NCI-H1417 treated with DMSO at 0.1 percent for 48 hours (cell line): ENCODE results near the gene CXCL9.
A peak's percentile ranks its signal among the peaks of the same experiment; 100 is the strongest.
"Not testable (repeated sequence)": the region's sequence is repeated elsewhere in the genome, so short reads cannot be mapped to it uniquely, and the experiment has no call there.

Experiments used
- DNase-seq: peaks from one replicate; lab custom pipeline; 2025; lab: John Stamatoyannopoulos, UW

The CXCL9 gene

DNA sequence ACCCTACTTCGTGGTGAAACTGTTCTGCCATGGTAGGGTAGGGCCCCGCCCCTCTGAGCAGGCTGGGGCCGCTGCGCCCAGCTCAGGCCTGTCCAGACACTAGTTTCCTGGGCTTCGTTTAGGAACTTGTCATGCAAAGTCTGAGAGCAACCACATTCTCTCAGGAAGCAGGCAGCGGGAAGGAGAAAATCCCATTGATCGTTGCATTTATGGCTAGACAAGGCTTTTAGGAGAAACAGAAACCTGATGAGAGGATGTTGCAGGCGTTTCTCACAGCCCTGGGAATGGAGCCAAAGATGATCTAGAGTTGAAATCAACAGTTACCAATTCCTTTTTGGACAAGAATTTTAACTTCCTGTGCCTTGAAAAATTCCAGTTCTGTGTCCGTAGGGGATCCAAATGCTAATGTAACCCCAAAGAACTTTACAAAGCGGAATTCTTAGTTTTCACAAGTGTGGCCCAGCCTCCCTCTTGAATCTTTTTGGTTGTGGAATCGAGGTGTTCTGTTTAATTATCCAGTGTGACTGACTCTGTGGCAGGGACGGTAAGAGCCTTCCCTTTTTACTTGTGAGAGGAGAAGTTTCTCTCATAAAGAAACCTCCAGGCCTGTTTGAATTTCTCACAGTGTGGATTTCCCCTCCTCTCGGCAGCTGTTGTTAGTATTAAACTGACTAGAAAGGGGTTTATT is 4.5 kb upstream of the CXCL9 start:
- DNase-seq = no peak

DNA sequence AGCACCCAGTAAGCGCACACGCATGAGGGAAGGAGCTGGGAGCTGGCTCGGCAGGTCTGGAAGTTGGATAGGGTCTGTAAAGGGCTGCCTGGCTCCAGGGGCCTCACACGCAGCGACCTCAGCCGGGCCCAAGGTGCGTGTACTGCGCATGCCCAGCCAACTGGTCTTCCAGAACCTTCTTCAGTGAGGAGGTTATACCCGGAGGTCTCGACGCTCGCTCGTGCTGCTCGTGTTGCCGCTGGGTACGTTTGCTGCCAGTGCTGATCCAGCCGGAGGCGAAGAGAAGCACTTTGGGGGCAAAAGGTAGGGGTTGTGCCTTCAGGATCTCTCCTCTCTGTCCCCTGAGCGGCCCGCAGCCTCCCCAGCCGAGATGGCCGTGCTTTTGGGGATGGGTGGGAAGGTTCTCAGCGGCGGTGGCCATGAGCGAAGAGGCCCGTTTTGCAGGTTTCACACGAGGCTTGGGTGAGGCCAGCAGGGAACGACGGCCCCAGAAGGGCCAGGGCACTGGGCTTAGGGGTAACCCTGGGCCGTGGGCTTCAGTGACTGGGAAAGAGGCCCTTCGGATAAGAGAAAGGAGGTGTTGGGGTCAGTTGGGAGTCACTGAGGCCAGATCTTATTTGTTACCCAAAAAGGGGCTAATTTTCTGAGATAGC is 3.8 kb upstream of the CXCL9 start:
- no peak for DNase-seq

GRCh38 chr4:76010576-76010975 is 3.3 kb upstream of the CXCL9 start:
- no peak for DNase-seq

DNA sequence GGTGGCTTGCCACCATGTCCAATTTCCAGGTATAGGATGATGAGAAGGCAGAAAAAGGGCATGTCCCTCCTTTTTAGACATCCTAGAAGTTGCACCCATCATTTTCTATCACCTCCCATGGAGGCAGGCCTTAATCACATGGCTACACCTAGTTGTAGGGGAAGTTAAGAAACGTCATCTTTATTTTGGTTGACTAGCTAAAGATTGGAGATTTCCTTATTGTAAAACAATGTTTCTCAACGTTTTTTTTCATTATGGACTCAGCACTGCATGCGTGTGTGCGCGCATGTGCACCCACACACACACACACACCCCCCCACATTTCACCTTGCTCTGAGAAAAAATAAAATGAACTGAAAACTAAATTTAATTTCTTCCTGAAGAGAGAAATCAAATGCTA is 2.0 kb upstream of the CXCL9 start:
- no peak for DNase-seq

DNA sequence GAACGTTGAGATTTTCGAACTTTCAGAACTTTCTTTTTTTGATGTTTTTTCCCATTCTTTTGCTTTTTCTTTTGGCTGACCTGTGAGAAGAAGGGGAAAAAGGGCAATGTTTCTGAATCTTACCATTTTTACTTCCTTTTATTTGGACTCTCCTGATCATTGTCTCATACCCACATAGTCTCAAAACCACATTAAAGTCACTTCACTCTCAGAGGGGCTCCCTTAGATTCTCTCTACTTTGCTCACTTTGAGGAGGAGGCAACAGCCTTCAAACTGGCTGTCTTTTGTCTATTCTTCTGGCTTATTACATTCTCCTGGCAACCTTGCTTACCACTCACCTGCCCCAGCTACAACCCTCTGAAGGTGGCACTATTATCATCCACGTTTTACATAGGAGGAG is 3.7 kb downstream of the CXCL9 start:
- no peak for DNase-seq

GRCh38 chr4:76003035-76003434 is 4.3 kb downstream of the CXCL9 start:
- no peak for DNase-seq

- DNase-seq = no peak
These were observed 5.1 kb downstream of the CXCL9 start for GRCh38 chr4:76002176-76002575.

- no peak for DNase-seq
These were observed 5.6 kb downstream of the CXCL9 start for GRCh38 chr4:76001700-76002099.

GRCh38 chr4:76000279-76000678 is 7.0 kb downstream of the CXCL9 start:
- DNase-seq = no peak

DNA sequence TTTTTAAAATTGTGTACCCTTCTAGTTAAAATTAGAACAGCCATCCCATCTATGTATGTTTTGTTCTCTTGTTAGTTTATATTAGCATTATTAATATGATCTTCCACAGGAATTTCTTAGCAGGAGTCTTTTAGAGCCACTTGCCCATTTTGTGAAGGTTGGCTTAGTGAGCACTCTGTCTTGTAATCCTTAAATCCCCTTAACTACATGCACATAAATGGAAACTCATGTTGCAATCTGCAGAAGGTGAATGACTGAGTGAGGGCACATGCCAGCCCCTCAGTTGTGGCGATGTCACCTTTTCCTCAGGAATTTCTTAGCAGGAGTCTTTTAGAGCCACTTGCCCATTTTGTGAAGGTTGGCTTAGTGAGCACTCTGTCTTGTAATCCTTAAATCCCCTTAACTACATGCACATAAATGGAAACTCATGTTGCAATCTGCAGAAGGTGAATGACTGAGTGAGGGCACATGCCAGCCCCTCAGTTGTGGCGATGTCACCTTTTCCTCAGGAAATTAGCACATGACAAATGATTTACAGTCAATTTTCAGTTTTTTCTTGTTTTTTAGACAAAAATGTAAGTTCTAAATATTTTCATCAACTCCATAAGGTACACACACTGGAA is 8.7 kb downstream of the CXCL9 start:
- not testable (repeated sequence) for DNase-seq

DNA sequence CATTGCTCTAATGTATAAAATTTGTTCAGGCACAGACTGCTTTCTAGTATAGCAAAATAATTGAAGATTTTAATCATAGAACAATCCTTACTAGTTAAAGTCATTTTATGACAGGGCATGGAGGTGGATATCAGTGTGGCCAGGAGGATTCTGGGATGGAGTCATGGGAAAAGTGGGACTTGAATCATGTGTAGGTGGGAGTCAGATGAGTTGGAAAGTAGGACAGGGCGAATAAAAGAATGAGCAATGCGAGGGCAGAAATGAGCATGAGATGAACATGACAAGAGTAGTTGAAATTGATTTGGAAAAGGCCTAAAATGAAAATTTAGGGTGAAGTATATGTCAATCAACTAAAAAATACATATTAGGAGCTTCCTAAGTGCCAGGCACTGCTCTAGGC is 9.4 kb downstream of the CXCL9 start:
- DNase-seq = no peak

DNA sequence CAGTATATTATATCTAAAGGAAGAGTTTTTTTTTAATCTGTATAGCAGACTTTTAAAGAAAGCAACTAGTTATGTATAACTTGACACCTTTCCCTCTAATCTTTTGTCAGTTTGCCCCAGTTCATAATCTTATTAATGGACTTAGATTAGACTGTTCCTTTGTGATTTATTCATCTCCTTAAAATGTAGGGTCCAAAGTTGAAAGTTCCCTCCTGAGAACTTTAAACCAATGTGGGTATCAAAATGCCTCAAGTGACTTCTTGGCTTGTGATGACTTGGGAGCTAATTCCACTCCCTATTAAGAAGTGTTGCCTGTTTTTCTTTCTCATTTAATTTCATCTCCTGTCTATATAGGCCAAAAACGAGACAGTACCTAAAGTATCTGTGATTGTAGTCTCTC is 10.2 kb downstream of the CXCL9 start:
- no peak for DNase-seq

GRCh38 chr4:75995727-75996126 is 11.6 kb downstream of the CXCL9 start:
- DNase-seq = peak; percentile 29

DNA sequence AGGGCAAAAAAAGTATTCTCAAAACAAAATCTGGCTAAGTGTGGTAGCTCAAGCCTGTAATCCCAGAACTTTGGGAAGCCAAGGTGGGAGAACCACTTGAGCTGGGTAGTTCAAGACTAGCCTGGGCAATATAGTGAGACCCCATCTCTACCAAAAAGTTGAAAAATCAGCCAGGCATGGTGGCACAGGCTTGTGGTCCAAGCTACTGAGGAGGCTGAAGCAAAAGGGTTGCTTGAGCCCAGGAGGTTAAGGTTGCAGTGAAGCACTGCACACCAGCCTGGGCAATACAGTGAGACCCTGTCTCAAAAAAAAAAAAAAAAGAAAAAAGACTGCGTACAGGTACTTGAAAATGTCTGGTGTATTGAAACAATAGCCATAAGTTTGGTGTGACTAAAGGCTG is 14.8 kb downstream of the CXCL9 start:
- DNase-seq = no peak

DNA sequence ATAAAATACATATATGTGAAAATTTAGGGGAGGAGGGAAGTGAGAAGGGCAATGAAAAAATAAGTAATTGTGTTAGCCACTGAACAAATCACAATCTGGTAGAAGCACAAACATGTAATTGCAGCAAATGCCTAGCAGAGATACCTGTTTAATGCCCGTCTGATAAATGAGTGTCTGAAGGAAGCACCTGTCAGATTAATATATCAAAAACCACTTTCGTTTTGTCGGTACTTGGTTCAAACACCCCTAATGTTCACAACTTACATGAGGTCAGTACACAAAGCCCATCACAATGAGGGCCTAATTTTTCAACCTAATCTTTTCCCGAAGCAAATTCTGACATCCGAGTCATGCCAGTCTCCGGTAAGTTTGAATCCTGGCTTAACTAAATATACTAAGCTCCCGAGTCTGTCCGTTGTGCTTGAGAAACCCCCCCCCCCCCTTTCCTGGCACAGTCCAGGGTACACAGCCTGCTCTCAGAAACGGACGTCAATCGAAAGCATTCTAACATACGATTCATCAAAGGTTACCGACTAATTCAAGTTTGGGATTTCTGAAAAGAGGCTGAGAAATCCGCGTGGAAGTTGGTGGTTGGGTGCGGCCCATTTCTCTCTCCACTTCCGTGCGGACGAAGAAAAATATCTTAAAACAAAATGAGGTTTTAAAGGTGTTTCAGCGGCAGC is 17.3 kb downstream of the CXCL9 start:
- no peak for DNase-seq

- DNase-seq = no peak
These were observed 22.2 kb downstream of the CXCL9 start for GRCh38 chr4:75985116-75985515.

- no peak for DNase-seq
These were observed 26.7 kb downstream of the CXCL9 start for GRCh38 chr4:75980576-75980975.

DNA sequence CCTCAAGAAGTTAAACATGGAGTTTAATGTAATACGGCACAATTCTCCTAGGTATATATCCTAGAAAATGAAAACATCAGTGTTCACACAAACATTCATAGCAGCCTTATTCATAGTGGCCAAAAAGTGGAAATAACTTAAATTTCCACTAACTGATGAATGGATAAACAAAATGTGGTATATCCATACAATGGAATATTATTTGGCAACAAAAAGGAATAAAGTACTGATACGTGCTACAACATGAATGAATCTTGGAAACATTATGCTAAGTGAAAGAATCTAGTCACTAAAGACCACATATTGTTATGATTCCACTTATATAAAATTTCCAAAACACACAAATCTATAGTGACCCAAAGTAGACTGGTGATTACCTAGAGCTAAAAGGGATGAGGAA is 31.1 kb downstream of the CXCL9 start:
- no peak for DNase-seq

DNA sequence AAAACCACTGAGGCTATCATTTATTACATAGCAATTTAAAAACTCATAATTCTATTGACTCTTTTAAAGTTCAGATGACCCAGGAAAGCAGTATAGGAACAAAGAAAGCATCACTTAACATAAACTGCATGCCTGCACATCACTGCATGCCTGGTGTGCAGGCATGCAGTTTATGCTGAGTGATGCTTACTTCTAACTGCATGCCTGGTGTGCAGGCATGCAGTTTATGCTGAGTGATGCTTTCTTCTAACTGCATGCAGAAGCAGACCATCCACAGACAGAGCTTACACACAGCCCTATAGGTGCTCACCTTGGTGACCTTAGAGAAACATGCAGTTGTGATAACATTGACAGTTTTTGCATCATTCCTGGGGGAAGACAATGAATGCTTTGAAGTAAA is 33.5 kb downstream of the CXCL9 start:
- no peak for DNase-seq

DNA sequence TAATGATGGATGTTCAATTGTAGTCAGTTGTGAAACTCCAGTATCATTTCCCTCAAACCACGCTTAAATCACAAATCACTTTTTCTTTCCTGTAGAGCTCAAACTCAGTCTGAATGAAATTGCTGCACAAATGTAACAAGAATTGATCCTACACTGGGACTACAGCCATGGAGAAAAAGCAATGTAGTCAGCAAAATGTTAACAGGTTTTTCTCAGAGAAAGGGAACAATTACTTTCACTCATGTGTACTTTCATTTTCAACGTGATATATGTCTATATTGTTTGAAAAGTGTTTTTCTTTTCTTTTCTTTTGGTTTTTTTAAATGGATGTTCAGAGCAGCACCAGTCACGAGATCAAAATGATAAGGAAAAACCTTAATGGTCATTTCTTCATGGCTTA is 39.2 kb downstream of the CXCL9 start:
- no peak for DNase-seq

GRCh38 chr4:75963558-75963957 is 43.8 kb downstream of the CXCL9 start:
- no peak for DNase-seq

DNA sequence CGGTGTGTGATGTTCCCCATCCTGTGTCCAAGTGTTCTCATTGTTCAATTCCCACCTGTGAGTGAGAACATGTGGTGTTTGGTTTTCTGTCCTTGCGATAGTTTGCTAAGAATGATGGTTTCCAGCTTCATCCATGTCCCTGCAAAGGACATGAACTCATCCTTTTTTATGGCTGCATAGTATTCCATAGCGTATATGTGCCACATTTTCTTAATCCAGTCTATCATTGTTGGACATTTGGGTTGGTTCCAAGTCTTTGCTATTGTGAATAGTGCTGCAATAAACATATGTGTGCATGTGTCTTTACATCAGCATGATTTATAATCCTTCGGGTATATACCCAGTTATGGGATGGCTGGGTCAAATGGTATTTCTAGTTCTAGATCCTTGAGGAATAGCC is 45.2 kb downstream of the CXCL9 start:
- DNase-seq = not testable (repeated sequence)

DNA sequence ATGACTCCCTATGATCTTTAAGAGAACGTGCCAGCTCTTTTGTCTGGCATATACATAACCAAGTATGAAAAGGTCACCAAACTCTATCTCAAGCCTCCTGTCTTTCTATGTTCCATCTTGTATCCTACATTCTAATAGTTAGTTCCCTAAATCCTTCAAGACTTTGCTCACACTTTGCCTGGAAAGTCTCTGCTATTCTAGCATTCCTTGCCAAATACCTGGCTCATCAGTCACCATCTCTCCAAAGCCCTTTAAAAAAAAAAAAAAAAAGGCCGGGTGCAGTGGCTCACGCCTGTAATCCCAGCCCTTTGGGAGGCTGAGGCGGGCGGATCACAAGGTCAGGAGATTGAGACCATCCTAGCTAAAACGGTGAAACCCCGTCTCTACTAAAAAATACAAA is 48.8 kb downstream of the CXCL9 start:
- not testable (repeated sequence) for DNase-seq
